Activated B cell treated with CpG ODN at 0.5 μM for 24 hours (primary cell): ENCODE data around the gene LTBR. TPM values are rescaled to one million over a fixed set of nuclear protein-coding genes. Genes with fewer than 3 reads are reported as not detected.
A peak's percentile ranks its signal among the peaks of the same experiment; 100 is the strongest.

ENCODE experiments used
- ATAC-seq: fragments of 200-7000 bp; cut with Tn5 transposase; one replicate; pipeline ENCODE4 v1.10.0; 2021; ENCODE audit warnings: low read depth, mild to moderate bottlenecking, moderate library complexity
- CTCF ChIA-PET: fragments of 350-600 bp; sonication (Branson Sonifier 250); formaldehyde crosslinking; loops from one replicate; lab custom pipeline; 2021; ENCODE audit warnings: antibody characterized with exemption; lab: Charles Lee
- POLR2A ChIA-PET: fragments of 350-600 bp; sonication (Branson Sonifier 250); formaldehyde crosslinking; loops from one replicate; lab custom pipeline; 2021; ENCODE audit warnings: antibody characterized with exemption; lab: Charles Lee
- DNase-seq: peaks from one replicate; pipeline ENCODE4 v3.0.0; 2022
- H3K27ac Mint-ChIP-seq: one replicate; pipeline ENCODE4 v1.8.0; 2020; ENCODE audit warnings: mixed read lengths
- H3K27me3 Mint-ChIP-seq: one replicate; pipeline ENCODE4 v1.8.0; 2021; ENCODE audit warnings: mixed read lengths
- H3K36me3 Mint-ChIP-seq: one replicate; pipeline ENCODE4 v1.8.0; 2021; ENCODE audit warnings: low read depth, mixed read lengths
- H3K4me1 Mint-ChIP-seq: one replicate; pipeline ENCODE4 v1.8.0; 2021; ENCODE audit warnings: mixed read lengths
- H3K4me3 Mint-ChIP-seq: one replicate; pipeline ENCODE4 v1.8.0; 2020; ENCODE audit warnings: mild to moderate bottlenecking, mixed read lengths
- H3K9me3 Mint-ChIP-seq: one replicate; pipeline ENCODE4 v1.8.0; 2020; ENCODE audit warnings: mixed read lengths
- intact Hi-C: fragments of 100-400 bp; cut with micrococcal nuclease; formaldehyde crosslinking; loops from one replicate; pipeline ENCODE4 v1.15.1; 2024
- total RNA-seq: library from RNA; stranded (reverse); gene quantifications from 2 replicates; pipeline ENCODE4 v1.2.3, GENCODE V29; 2022
- TF ChIP-seq, protein P1 (sequence below): fragments of 200-600 bp; IDR thresholded peaks from one replicate; pipeline ENCODE4 v1.8.0; 2022; ENCODE audit warnings: antibody characterized with exemption, mild to moderate bottlenecking

Gene LTBR
- total RNA-seq, 1 donor from 2014 or later, result 0.33 TPM

DNA sequence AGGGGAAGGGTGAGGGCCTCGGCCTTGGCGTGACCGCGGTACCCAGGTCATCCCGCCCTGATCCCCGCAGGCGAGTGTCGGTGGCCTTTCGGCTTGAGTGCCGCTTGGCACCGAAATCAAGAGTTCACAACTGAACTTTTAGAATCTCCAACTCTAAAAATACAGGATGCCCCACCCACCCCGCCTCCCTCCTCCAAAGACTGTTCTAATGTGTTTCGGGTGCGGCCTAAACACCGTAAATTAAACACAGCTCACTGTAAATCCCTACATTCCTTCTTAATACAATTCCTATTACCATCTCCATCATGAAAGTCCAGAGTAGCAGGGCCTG lies 20.0 kb upstream of the LTBR start:
- ATAC-seq (no peak), DNase-seq (no peak)
- TF ChIP-seq, protein P1, sequence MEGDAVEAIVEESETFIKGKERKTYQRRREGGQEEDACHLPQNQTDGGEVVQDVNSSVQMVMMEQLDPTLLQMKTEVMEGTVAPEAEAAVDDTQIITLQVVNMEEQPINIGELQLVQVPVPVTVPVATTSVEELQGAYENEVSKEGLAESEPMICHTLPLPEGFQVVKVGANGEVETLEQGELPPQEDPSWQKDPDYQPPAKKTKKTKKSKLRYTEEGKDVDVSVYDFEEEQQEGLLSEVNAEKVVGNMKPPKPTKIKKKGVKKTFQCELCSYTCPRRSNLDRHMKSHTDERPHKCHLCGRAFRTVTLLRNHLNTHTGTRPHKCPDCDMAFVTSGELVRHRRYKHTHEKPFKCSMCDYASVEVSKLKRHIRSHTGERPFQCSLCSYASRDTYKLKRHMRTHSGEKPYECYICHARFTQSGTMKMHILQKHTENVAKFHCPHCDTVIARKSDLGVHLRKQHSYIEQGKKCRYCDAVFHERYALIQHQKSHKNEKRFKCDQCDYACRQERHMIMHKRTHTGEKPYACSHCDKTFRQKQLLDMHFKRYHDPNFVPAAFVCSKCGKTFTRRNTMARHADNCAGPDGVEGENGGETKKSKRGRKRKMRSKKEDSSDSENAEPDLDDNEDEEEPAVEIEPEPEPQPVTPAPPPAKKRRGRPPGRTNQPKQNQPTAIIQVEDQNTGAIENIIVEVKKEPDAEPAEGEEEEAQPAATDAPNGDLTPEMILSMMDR, result no peak
- Mint-ChIP-seq H3K27me3 (peaks cover 31% of the 10 kb centered on the region), H3K4me1 (peaks cover 14% of the 10 kb centered on the region), H3K9me3 (peaks cover 6% of the 10 kb centered on the region), H3K36me3 (no peaks in the 10 kb centered on the region), H3K4me3 (peak overlapping the region; percentile 42), H3K27ac (no peak overlapping the region)
- intact Hi-C loops, result no loop called here
- POLR2A ChIA-PET, result no interaction called here
- CTCF ChIA-PET, result interaction anchor here (0.6 kb wide), 1 partner anchor 167 kb away, joined by 3 read pairs; no protein-coding TSS in a partner anchor

GRCh38 chr12:6367065-6367968 lies 16.6 kb upstream of the LTBR start:
- Mint-ChIP-seq H3K36me3 (no peaks in the 10 kb centered on the region), H3K27me3 (peaks cover 16% of the 10 kb centered on the region), H3K9me3 (peaks cover 6% of the 10 kb centered on the region), H3K4me1 (peaks cover 9% of the 10 kb centered on the region), H3K4me3 (no peak overlapping the region), H3K27ac (no peak overlapping the region)
- ChIA-PET CTCF (no interaction called here), POLR2A (interaction anchor here (0.7 kb wide), 1 partner anchor 239 kb away, joined by 3 read pairs; no protein-coding TSS in a partner anchor)
- DNase-seq, result no peak
- intact Hi-C loops, result loop anchor here (1.0 kb wide), 1 partner anchor 44 kb away; no protein-coding TSS in a partner anchor
- TF ChIP-seq, protein P1, result no peak
- ATAC-seq, result peak; percentile 77

- ChIA-PET CTCF (no interaction called here), POLR2A (no interaction called here)
- Mint-ChIP-seq H3K27ac (no peak overlapping the region), H3K27me3 (peaks cover 24% of the 10 kb centered on the region), H3K9me3 (peaks cover 6% of the 10 kb centered on the region), H3K4me1 (peaks cover 9% of the 10 kb centered on the region), H3K36me3 (no peaks in the 10 kb centered on the region), H3K4me3 (no peak overlapping the region)
- DNase-seq, result no peak
- intact Hi-C loops, result loop anchor here (1.0 kb wide), 1 partner anchor 45 kb away; no protein-coding TSS in a partner anchor
- TF ChIP-seq, protein P1, result no peak
- no peak for ATAC-seq
These were observed 15.7 kb upstream of the LTBR start for GRCh38 chr12:6367969-6368892.

DNA sequence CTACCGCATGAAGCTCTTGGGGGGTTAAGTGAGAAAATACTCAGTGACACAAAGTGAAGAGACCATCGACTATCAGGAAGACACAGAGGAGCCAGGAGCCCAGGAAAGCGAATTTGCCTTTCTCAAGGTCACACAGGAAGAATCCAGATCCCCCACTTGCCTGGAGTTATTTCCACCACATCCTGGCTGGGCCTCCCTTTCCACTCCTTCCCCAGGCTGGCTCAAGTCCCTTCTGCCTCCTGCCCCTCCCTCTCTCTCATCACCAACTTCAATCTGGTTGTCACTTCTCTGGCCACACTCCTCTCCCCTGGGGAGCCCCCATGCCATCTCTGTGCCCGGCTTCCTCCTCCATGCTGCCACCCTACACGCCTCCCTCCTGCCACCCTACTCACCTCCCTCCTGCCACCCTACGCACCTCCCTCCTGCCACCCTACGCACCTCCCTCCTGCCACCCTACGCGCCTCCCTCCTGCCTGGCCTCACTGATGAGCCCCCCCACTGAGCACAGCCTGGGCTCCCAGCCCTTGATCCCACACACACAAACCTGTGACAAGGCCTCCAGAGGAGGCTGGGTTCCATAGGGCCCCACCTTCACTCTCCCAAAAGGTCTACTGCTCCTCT lies 14.9 kb upstream of the LTBR start:
- H3K4me3 Mint-ChIP-seq, result no peak overlapping the region
- peaks cover 9% of the 10 kb centered on the region for H3K4me1 Mint-ChIP-seq
- H3K9me3 Mint-ChIP-seq, result peaks cover 6% of the 10 kb centered on the region
- intact Hi-C loops, result no loop called here
- no peaks in the 10 kb centered on the region for H3K36me3 Mint-ChIP-seq
- DNase-seq, result no peak
- no peak overlapping the region for H3K27ac Mint-ChIP-seq
- TF ChIP-seq, protein P1, result no peak
- POLR2A ChIA-PET, result interaction anchor here (0.7 kb wide), 1 partner anchor 50 kb away, joined by 7 read pairs; no protein-coding TSS in a partner anchor
- ATAC-seq, result no peak
- CTCF ChIA-PET, result no interaction called here
- peaks cover 27% of the 10 kb centered on the region for H3K27me3 Mint-ChIP-seq
